GM12878 (cell line): ENCODE results near the gene GRIK4. TPM values are rescaled to one million over a fixed set of nuclear protein-coding genes. Genes with fewer than 3 reads are reported as not detected.
A peak's percentile ranks its signal among the peaks of the same experiment; 100 is the strongest.

Experiments
- ATAC-seq: fragments of 200-7000 bp; cut with Tn5 transposase; 3 replicates; pipeline ENCODE4 v1.9.1; 2020; ENCODE audit warnings: mild to moderate bottlenecking, moderate library complexity
- BruUV-seq: library from RNA; stranded (reverse); fragments of 400-500 nt; replicated peaks from 2 replicates; lab custom pipeline; 2021; lab: Mats Ljungman, UMichigan
- CTCF ChIA-PET: fragments of 300-600 bp; sonication (Branson Sonifier 250); formaldehyde crosslinking; extraction: SDS; loops from one replicate; lab custom pipeline; 2021; ENCODE audit warnings: inconsistent platforms; lab: Yijun Ruan, JAX
- POLR2A ChIA-PET: fragments of 350-600 bp; formaldehyde crosslinking; extraction: SDS; loops from one replicate; lab custom pipeline; 2021; ENCODE audit warnings: inconsistent platforms; lab: Charles Lee
- RAD21 ChIA-PET: fragments of 300-600 bp; sonication (Branson Sonifier 250); formaldehyde crosslinking; loops from one replicate; lab custom pipeline; 2023; ENCODE audit warnings: antibody characterized with exemption; ENCODE audit not compliant: unreplicated experiment; lab: Charles Lee
- SMC1A ChIA-PET: fragments of 300-600 bp; sonication (Branson Sonifier 250); formaldehyde crosslinking; loops from one replicate; lab custom pipeline; 2023; ENCODE audit not compliant: unreplicated experiment, uncharacterized antibody; lab: Charles Lee
- DNase-seq: peaks from one replicate; pipeline ENCODE4 v3.0.0-alpha.2; 2011; ENCODE audit warnings: low read depth, low spot score
- FAIRE-seq: peaks from 3 replicates; lab custom pipeline; 2011; peaks lifted over from hg19 to GRCh38; lab: Jason Lieb, UNC
- H2AFZ ChIP-seq: 2 replicates; pipeline ENCODE4 v1.6.0; 2011; ENCODE audit warnings: low read depth, low read length, control low read depth; ENCODE audit not compliant: control insufficient read depth
- H3K27ac ChIP-seq: 2 replicates; pipeline ENCODE4 v1.5.1; 2011; ENCODE audit warnings: control low read depth; ENCODE audit not compliant: control insufficient read depth, insufficient read depth
- H3K27me3 ChIP-seq, 2 experiments: replicated peaks in 1 of 2; 2 replicates each; pipeline versions ENCODE4 v1.6.0 to v1.6.1; 2011; ENCODE audit warnings: low read length in 1 of 2; ENCODE audit not compliant: control insufficient read depth in 2 of 2, insufficient read depth in 2 of 2
- H3K36me3 ChIP-seq, 2 experiments: 2 replicates each; pipeline ENCODE4 v1.5.1; 2011; ENCODE audit warnings: low read length in 1 of 2; ENCODE audit not compliant: control insufficient read depth in 2 of 2, insufficient read depth in 2 of 2
- H3K4me1 ChIP-seq: 2 replicates; pipeline ENCODE4 v1.6.1; 2011; ENCODE audit warnings: mild to moderate bottlenecking, low read length, moderate library complexity, mixed read lengths; ENCODE audit not compliant: control insufficient read depth, insufficient read depth
- H3K4me2 ChIP-seq: 2 replicates; pipeline ENCODE4 v1.6.0; 2011; ENCODE audit warnings: control low read depth; ENCODE audit not compliant: control insufficient read depth, insufficient read depth
- H3K4me3 ChIP-seq: fragments of 200-600 bp; sonication (generic); 2 replicates; pipeline ENCODE4 v1.5.1; 2016
- H3K79me2 ChIP-seq: 2 replicates; pipeline ENCODE4 v1.6.0; 2011; ENCODE audit warnings: low read length; ENCODE audit not compliant: control insufficient read depth, insufficient read depth
- H3K9ac ChIP-seq: 2 replicates; pipeline ENCODE4 v1.8.0; 2011; ENCODE audit warnings: low read length, control low read depth, mixed read lengths; ENCODE audit not compliant: control insufficient read depth, insufficient read depth
- H3K9me3 ChIP-seq: replicated peaks from 3 replicates; pipeline ENCODE4 v1.5.1; 2011; ENCODE audit warnings: mild to moderate bottlenecking, low read length; ENCODE audit not compliant: control insufficient read depth, insufficient read depth
- H4K20me1 ChIP-seq: 2 replicates; pipeline ENCODE4 v1.6.0; 2011; ENCODE audit not compliant: control insufficient read depth, insufficient read depth
- ATF7 ChIP-seq: fragments of 450-650 bp; IDR thresholded peaks from 2 replicates; pipeline ENCODE4 v1.6.1; 2016; ENCODE audit warnings: low read depth, mild to moderate bottlenecking
- BMI1 ChIP-seq: fragments of 450-650 bp; IDR thresholded peaks from 2 replicates; pipeline ENCODE4 v1.6.1; 2016; ENCODE audit warnings: mild to moderate bottlenecking, moderate library complexity, borderline replicate concordance
- CHD4 ChIP-seq: fragments of 200-600 bp; sonication (generic); IDR thresholded peaks from 2 replicates; pipeline ENCODE4 v1.6.1; 2016; ENCODE audit warnings: mild to moderate bottlenecking
- RAD21 ChIP-seq: IDR thresholded peaks from 2 replicates; pipeline ENCODE4 v1.6.1; 2011; ENCODE audit warnings: mild to moderate bottlenecking, low read depth, low read length, moderate library complexity; ENCODE audit not compliant: insufficient read depth
- WGBS: methylation state at CpG from one replicate; pipeline ENCODE4 v1.1.6; 2016; ENCODE audit warnings: low lambda C conversion rate; ENCODE audit not compliant: insufficient replicate concordance, insufficient coverage; ENCODE audit errors: missing lambda C conversion rate; 5-methylcytosine and 5-hydroxymethylcytosine counted together
- in situ Hi-C: fragments of 300-500 bp; cut with MboI; formaldehyde crosslinking; loops from 9 replicates; pipeline ENCODE4 v1.14.3; 2018; ENCODE audit warnings: mixed read lengths
- intact Hi-C: fragments of 100-400 bp; cut with micrococcal nuclease; formaldehyde crosslinking; loops from one replicate; pipeline ENCODE4 v1.14.2; 2022; ENCODE audit not compliant: unreplicated experiment
- polyA plus RNA-seq, 11 experiments: library from polyadenylated mRNA; depleted of rRNA in 4 of 11; unstranded in 6 of 11; stranded (reverse) in 5 of 11; fragments of >200 nt; fragmentation: Nextera tagmentation in 4 of 11; fragmentation: Illumina TruSeq in 1 of 11; extraction: Ambion mirVana in 4 of 11; extraction: Trizol in 1 of 11; gene quantifications; 1 replicate in 1 of 11; 2 replicates in 10 of 11; pipeline versions ENCODE4 v1.2.1 to v1.2.3, GENCODE V29; 2011 to 2016; ENCODE audit warnings: inconsistent platforms in 2 of 11, missing spikeins in 2 of 11, low read depth in 1 of 11
- total RNA-seq, 4 experiments: library from RNA; depleted of rRNA in 3 of 4; stranded (reverse); fragments of >200 nt in 3 of 4; fragmentation: Illumina TruSeq in 1 of 4; extraction: Trizol in 1 of 4; gene quantifications; 2 replicates each; pipeline versions ENCODE4 v1.2.1 to v1.2.3, GENCODE V29; 2013 to 2021

The GRIK4 gene
- total and polyA plus RNA-seq, 10 of the 15 experiments (the other 5 are each of a cell fraction or from before 2014, with no cell fraction given): 0.33 to 3.6 (median 0.72) TPM

DNA sequence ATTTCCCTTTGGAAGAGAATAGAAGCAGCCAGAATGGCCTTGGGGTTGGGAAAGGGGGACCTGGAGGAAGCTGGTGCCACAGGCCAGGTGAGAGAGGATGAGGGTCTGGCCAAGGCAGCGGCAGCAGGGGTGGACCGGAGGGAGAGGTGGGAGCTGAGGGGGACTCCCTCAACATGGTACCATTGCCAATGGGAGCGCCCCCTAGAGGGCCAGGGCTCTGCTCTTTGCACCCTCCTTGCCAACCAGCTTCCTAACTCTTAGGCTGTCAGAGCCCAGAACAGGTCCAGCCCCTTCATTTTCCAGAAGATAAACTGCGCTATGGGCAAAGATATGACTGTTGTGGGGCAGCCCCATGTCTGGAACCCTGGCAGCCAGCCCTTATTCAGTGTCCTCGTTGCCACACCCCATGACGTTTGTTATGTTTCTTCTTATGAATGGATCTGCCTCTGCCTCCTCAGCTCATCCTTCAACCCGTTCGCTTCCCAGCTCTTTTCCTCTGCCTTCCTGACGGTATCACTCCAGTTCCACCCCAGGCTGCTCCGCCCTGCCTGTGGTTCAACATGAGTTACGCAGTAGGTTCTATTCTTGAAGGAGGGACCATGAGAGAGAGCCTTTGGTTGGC lies 185.2 kb downstream of the GRIK4 start (continued):
- TF ChIP-seq BMI1 (no peak), ATF7 (no peak)

DNA sequence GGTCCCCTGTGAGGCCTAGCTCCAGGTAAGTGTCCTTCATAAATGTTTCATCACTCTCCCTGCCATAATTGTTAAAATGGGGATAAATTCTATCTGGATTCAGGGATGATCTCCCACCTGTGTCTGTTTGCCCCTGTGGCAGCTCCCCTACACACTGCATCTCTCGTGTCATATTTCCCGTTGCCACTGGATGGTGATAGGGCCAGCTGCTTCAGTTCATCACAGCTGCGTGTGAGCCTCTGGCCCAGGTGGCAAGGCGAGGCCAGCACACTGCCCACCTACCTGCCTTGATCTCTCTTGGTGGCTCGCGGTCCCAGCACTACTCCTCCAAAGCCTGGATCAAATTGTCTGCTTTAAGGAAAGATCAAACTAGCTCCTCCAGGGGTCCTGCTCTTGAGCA lies 187.4 kb downstream of the GRIK4 start:
- WGBS: 94% methylated on average over 6 of the region's 6 CpGs
- H3K9me3 ChIP-seq: no peaks in the 10 kb centered on the region
- no peak overlapping the region for H3K4me3 ChIP-seq
- intact Hi-C loops: no loop called here
- no peaks in the 10 kb centered on the region for H3K36me3 ChIP-seq
- H3K4me2 ChIP-seq: no peak overlapping the region
- in situ Hi-C loops: no loop called here
- SMC1A ChIA-PET: interaction anchor here (1.0 kb wide), 1 partner anchor 14 kb away, joined by 4 read pairs; no protein-coding TSS in a partner anchor
- H2AFZ ChIP-seq: no peak overlapping the region
- H3K27ac ChIP-seq: no peak overlapping the region
- POLR2A ChIA-PET: interaction anchor here (0.6 kb wide), 1 partner anchor 87 kb away, joined by 4 read pairs; no protein-coding TSS in a partner anchor
- RAD21 ChIA-PET: no interaction called here
- H4K20me1 ChIP-seq: no peaks in the 10 kb centered on the region
- DNase-seq: no peak
- BruUV-seq: no TSS peak
- no peak overlapping the region for H3K9ac ChIP-seq
- H3K79me2 ChIP-seq: no peaks in the 10 kb centered on the region
- CTCF ChIA-PET: interaction anchor here (1.3 to 5.9 kb wide), 4 partner anchors 14 to 230 kb away, joined by 4 to 25 read pairs (median 14); no protein-coding TSS in a partner anchor
- TF ChIP-seq CHD4 (no peak), RAD21 (0 out of 2 replicates have a peak, but pooled peaks have one; percentile 11)
- FAIRE-seq: no peak
- no peaks in the 10 kb centered on the region for H3K27me3 ChIP-seq
- H3K4me1 ChIP-seq: peaks cover 22% of the 10 kb centered on the region
- ATAC-seq: no peak
